ENCODE measurements around the gene COPRS.
"Not testable (repeated sequence)": the region's sequence is repeated elsewhere in the genome, so short reads cannot be mapped to it uniquely, and the experiment has no call there.

COPRS gene

GRCh38 chr17:31843070-31843745, 15.8 kb downstream of the COPRS start:
- peak; percentile 73 for DNase-seq (ENCODE audit: low spot score)

- peak; percentile 86 for DNase-seq (ENCODE audit: low spot score)
Observed at GRCh38 chr17:31842195-31843069, 16.6 kb downstream of the COPRS start.

- no peak for DNase-seq (ENCODE audit: low spot score)
Observed at GRCh38 chr17:31841850-31842194, 17.2 kb downstream of the COPRS start.

- DNase-seq (ENCODE audit: low spot score) = no peak
Observed at GRCh38 chr17:31838636-31839225, 20.3 kb downstream of the COPRS start.

- DNase-seq (ENCODE audit: low spot score) = no peak
Observed at GRCh38 chr17:31835984-31836383, 23.1 kb downstream of the COPRS start.

GRCh38 chr17:31834448-31834847, 24.6 kb downstream of the COPRS start:
- DNase-seq (ENCODE audit: low spot score) = no peak

GRCh38 chr17:31832746-31833145, 26.3 kb downstream of the COPRS start:
- no peak for DNase-seq (ENCODE audit: low spot score)

- DNase-seq (ENCODE audit: low spot score) = peak; percentile 42
Observed at GRCh38 chr17:31830971-31831858, 27.8 kb downstream of the COPRS start.

- no peak for DNase-seq (ENCODE audit: low spot score)
Observed at GRCh38 chr17:31829649-31830048, 29.4 kb downstream of the COPRS start.

GRCh38 chr17:31828955-31829354, 30.1 kb downstream of the COPRS start:
- not testable (repeated sequence) for DNase-seq (ENCODE audit: low spot score)

- DNase-seq (ENCODE audit: low spot score) = peak; percentile 59
Observed at GRCh38 chr17:31825961-31826691, 32.9 kb downstream of the COPRS start.

GRCh38 chr17:31824766-31825360, 34.2 kb downstream of the COPRS start:
- DNase-seq (ENCODE audit: low spot score) = no peak

GRCh38 chr17:31823014-31823413, 36.0 kb downstream of the COPRS start:
- no peak for DNase-seq (ENCODE audit: low spot score)

GRCh38 chr17:31820691-31821435, 38.2 kb downstream of the COPRS start:
- no peak for DNase-seq (ENCODE audit: low spot score)

GRCh38 chr17:31819578-31819977, 39.5 kb downstream of the COPRS start:
- no peak for DNase-seq (ENCODE audit: low spot score)

- DNase-seq (ENCODE audit: low spot score) = not testable (repeated sequence)
Observed at GRCh38 chr17:31818863-31819262, 40.2 kb downstream of the COPRS start.

GRCh38 chr17:31815212-31815730, 43.8 kb downstream of the COPRS start:
- DNase-seq (ENCODE audit: low spot score) = peak; percentile 7

GRCh38 chr17:31811101-31811500, 47.9 kb downstream of the COPRS start:
- DNase-seq (ENCODE audit: low spot score) = peak; percentile 5

- DNase-seq (ENCODE audit: low spot score) = not testable (repeated sequence)
Observed at GRCh38 chr17:31809876-31810275, 49.2 kb downstream of the COPRS start.

GRCh38 chr17:31808521-31809050, 50.5 kb downstream of the COPRS start:
- peak; percentile 4 for DNase-seq (ENCODE audit: low spot score)
